ENCODE results near the gene ANKZF1.

The ANKZF1 gene

DNA sequence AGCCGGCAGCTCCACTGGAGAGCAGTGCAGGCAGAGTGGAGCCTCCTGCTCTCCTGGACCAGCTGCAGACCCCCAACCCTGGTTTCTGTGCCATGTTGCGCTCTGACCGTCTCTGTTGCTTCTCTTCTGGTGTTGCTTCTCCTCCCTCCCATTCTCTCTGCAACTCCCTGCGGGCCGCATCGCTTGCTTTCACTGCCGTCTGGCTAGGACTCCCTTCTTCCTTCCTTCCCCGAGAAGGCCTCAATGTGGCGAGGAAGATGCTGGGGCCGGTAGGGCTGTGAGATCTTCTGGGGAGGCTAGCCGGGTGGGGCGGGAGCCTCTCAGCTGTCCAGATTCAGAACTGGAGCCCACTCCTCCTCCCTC is 55.7 kb downstream of the ANKZF1 start:
- peaks cover 41% of the 10 kb centered on the region for H3K4me1 ChIP-seq (ENCODE audit: control insufficient read depth, insufficient read depth, low read length)
- peaks cover 46 to 48% of the 10 kb centered on the region in 2 donors for H3K36me3 ChIP-seq (ENCODE audit: control insufficient read depth in 2 of 2, insufficient read depth in 2 of 2, low read length in 2 of 2)
- H3K27me3 ChIP-seq (ENCODE audit: control insufficient read depth in 1 of 2, insufficient read depth in 2 of 2, low read length in 2 of 2): no peaks in the 10 kb centered on the region
- no peak overlapping the region for H3K27ac ChIP-seq (ENCODE audit: low read length)
- no peak overlapping the region for H3K4me3 ChIP-seq (ENCODE audit: low read length in 2 of 2)
- H3K9ac ChIP-seq (ENCODE audit: low read length in 2 of 2): no peak overlapping the region
- no peaks in the 10 kb centered on the region for H3K9me3 ChIP-seq (ENCODE audit: control insufficient read depth in 2 of 2, low read length in 2 of 2)

DNA sequence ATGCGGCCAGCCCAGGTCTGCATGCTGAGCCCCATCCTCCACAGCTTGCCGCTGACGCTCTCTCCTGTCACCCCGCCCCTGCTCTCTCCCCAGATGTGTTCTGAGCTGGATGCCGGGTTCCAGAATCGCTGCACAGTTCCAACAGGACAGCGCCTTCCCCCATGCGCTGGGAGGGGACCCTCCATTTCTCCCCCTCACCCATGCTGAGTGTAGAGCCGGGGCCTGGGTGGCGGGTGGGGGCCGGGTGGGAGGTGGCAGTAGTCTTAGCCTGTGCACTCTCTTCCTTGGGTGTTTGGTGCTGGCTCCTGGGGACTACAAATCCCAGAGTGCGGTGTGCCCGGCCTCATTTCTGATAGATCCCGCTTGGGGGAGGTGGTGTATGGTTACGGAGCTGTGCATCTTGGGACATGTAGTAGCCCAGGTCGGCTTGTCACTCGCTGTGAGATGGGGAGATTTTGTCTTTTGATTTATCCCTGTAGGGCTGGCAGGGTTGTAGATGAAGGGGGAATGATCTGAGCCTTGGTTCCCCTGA is 56.4 kb downstream of the ANKZF1 start:
- H3K36me3 ChIP-seq (ENCODE audit: control insufficient read depth in 2 of 2, insufficient read depth in 2 of 2, low read length in 2 of 2): peaks cover 42 to 43% of the 10 kb centered on the region in 2 donors
- peaks cover 35% of the 10 kb centered on the region for H3K4me1 ChIP-seq (ENCODE audit: control insufficient read depth, insufficient read depth, low read length)
- no peak overlapping the region for H3K4me3 ChIP-seq (ENCODE audit: low read length in 2 of 2)
- H3K27ac ChIP-seq (ENCODE audit: low read length): no peak overlapping the region
- H3K27me3 ChIP-seq (ENCODE audit: control insufficient read depth in 1 of 2, insufficient read depth in 2 of 2, low read length in 2 of 2): no peaks in the 10 kb centered on the region
- H3K9me3 ChIP-seq (ENCODE audit: control insufficient read depth in 2 of 2, low read length in 2 of 2): no peaks in the 10 kb centered on the region
- no peak overlapping the region for H3K9ac ChIP-seq (ENCODE audit: low read length in 2 of 2)
